GM23338 (cell line): ENCODE results near the gene RNF145. TPM values are rescaled to one million over a fixed set of nuclear protein-coding genes. Genes with fewer than 3 reads are reported as not detected.

Source experiments
- ATAC-seq: fragments of 200-7000 bp; cut with Tn5 transposase; 3 replicates; pipeline ENCODE4 v1.9.1; 2020
- DNase-seq: peaks from one replicate; pipeline ENCODE4 v3.0.0-alpha.2; 2015; ENCODE audit warnings: low spot score
- H2AFZ ChIP-seq: fragments of 200-600 bp; sonication (generic); 2 replicates; pipeline ENCODE4 v1.8.0; 2016; ENCODE audit warnings: antibody characterized with exemption, mild to moderate bottlenecking, moderate library complexity
- H3F3A ChIP-seq: fragments of 200-600 bp; sonication (generic); replicated peaks from 2 replicates; pipeline ENCODE4 v1.8.0; 2017; ENCODE audit warnings: antibody characterized with exemption, mixed run types, low read depth
- H3K27ac ChIP-seq: fragments of 200-600 bp; sonication (generic); 2 replicates; pipeline ENCODE4 v1.6.1; 2016; ENCODE audit warnings: low read depth
- H3K27me3 ChIP-seq: fragments of 200-600 bp; sonication (generic); 2 replicates; pipeline ENCODE4 v1.8.0; 2016; ENCODE audit warnings: mild to moderate bottlenecking, mixed run types, moderate library complexity; ENCODE audit not compliant: insufficient read depth
- H3K36me3 ChIP-seq: fragments of 200-600 bp; sonication (generic); 2 replicates; pipeline ENCODE4 v1.8.0; 2016; ENCODE audit warnings: mild to moderate bottlenecking; ENCODE audit not compliant: insufficient read depth
- H3K4me1 ChIP-seq: fragments of 200-600 bp; sonication (generic); 2 replicates; pipeline ENCODE4 v1.8.0; 2016; ENCODE audit warnings: mild to moderate bottlenecking, moderate library complexity; ENCODE audit not compliant: insufficient read depth
- H3K4me2 ChIP-seq: fragments of 200-600 bp; sonication (generic); 2 replicates; pipeline ENCODE4 v1.7.1; 2017; ENCODE audit warnings: mixed run types
- H3K4me3 ChIP-seq: fragments of 200-600 bp; sonication (generic); 2 replicates; pipeline ENCODE4 v1.6.1; 2016; ENCODE audit warnings: mixed run types
- H3K79me2 ChIP-seq: fragments of 200-600 bp; sonication (generic); replicated peaks from 2 replicates; pipeline ENCODE4 v1.8.0; 2017; ENCODE audit warnings: mild to moderate bottlenecking; ENCODE audit not compliant: insufficient read depth
- H3K9me2 ChIP-seq: fragments of 200-600 bp; sonication (generic); 2 replicates; pipeline ENCODE4 v1.8.0; 2017; ENCODE audit not compliant: insufficient read depth
- H4K20me1 ChIP-seq: fragments of 200-600 bp; sonication (generic); replicated peaks from 2 replicates; pipeline ENCODE4 v1.8.0; 2017; ENCODE audit warnings: mild to moderate bottlenecking; ENCODE audit not compliant: insufficient read depth
- H3K27ac Mint-ChIP-seq: 2 replicates; pipeline ENCODE4 v1.8.0; 2020; ENCODE audit warnings: inconsistent platforms, mild to moderate bottlenecking, moderate library complexity, mixed read lengths
- H3K27me3 Mint-ChIP-seq: 3 replicates; pipeline ENCODE4 v1.8.0; 2022; ENCODE audit warnings: low read depth, mild to moderate bottlenecking, moderate library complexity, mixed read lengths, inconsistent platforms; ENCODE audit not compliant: insufficient read depth, poor library complexity
- H3K36me3 Mint-ChIP-seq: 3 replicates; pipeline ENCODE4 v1.8.0; 2021; ENCODE audit warnings: low read depth, mild to moderate bottlenecking, inconsistent platforms, moderate library complexity, mixed read lengths
- H3K4me1 Mint-ChIP-seq: 3 replicates; pipeline ENCODE4 v1.8.0; 2020; ENCODE audit warnings: mild to moderate bottlenecking, inconsistent platforms, mixed read lengths
- H3K4me3 Mint-ChIP-seq: 3 replicates; pipeline ENCODE4 v1.8.0; 2021; ENCODE audit warnings: moderate library complexity, mild to moderate bottlenecking, inconsistent platforms, mixed read lengths
- H3K9me3 Mint-ChIP-seq: 3 replicates; pipeline ENCODE4 v1.8.0; 2020; ENCODE audit warnings: moderate library complexity, mild to moderate bottlenecking, inconsistent platforms, mixed read lengths
- CREB1 ChIP-seq: fragments of 250-450 bp; sonication (Bioruptor Pico); IDR thresholded peaks from 2 replicates; pipeline ENCODE4 v1.5.0; 2020; ENCODE audit warnings: low read depth, mild to moderate bottlenecking, moderate library complexity
- CTCF ChIP-seq, 2 experiments: fragments of 200-600 bp in 1 of 2; sonication (generic) in 1 of 2; conservative IDR thresholded peaks; 2 replicates each; pipeline versions ENCODE4 v1.5.1 to v1.6.1; 2016 to 2017; ENCODE audit warnings: antibody characterized with exemption in 2 of 2, low read depth in 2 of 2, mild to moderate bottlenecking in 2 of 2, moderate library complexity in 1 of 2
- ETS1 ChIP-seq: IDR thresholded peaks from 2 replicates; pipeline ENCODE4 v1.6.1; 2016; ENCODE audit warnings: antibody characterized with exemption
- EZH2 ChIP-seq: fragments of 200-600 bp; sonication (generic); IDR thresholded peaks from one replicate; pipeline ENCODE4 v1.8.0; 2017; ENCODE audit warnings: antibody characterized with exemption, mild to moderate bottlenecking, low read depth; ENCODE audit not compliant: unreplicated experiment
- EZH2phosphoT487 ChIP-seq: fragments of 200-600 bp; sonication (generic); IDR thresholded peaks from one replicate; pipeline ENCODE4 v1.8.1; 2018; ENCODE audit warnings: antibody characterized with exemption; ENCODE audit not compliant: unreplicated experiment
- JUNB ChIP-seq: IDR thresholded peaks from one replicate; pipeline ENCODE4 v1.6.1; 2016; ENCODE audit warnings: antibody characterized with exemption; ENCODE audit not compliant: unreplicated experiment
- NANOG ChIP-seq: IDR thresholded peaks from 2 replicates; pipeline ENCODE4 v1.6.1; 2016; ENCODE audit warnings: antibody characterized with exemption, borderline replicate concordance
- POLR2AphosphoS5 ChIP-seq: IDR thresholded peaks from 2 replicates; pipeline ENCODE4 v1.6.1; 2016; ENCODE audit warnings: antibody characterized with exemption, low read depth
- REST ChIP-seq: IDR thresholded peaks from one replicate; pipeline ENCODE4 v1.6.1; 2018; ENCODE audit warnings: antibody characterized with exemption; ENCODE audit not compliant: unreplicated experiment
- STAT1 ChIP-seq: IDR thresholded peaks from one replicate; pipeline ENCODE4 v1.6.1; 2016; ENCODE audit warnings: antibody characterized with exemption; ENCODE audit not compliant: unreplicated experiment
- ZNF114 ChIP-seq: fragments of 250-450 bp; sonication (Bioruptor Pico); IDR thresholded peaks from 2 replicates; pipeline ENCODE4 v1.5.0; 2020; ENCODE audit warnings: mild to moderate bottlenecking, moderate library complexity
- ZNF331 ChIP-seq: fragments of 250-450 bp; sonication (Bioruptor Pico); IDR thresholded peaks from 2 replicates; pipeline ENCODE4 v1.5.0; 2020; ENCODE audit warnings: low read depth, mild to moderate bottlenecking, moderate library complexity
- ZNF462 ChIP-seq: fragments of 250-450 bp; sonication (Bioruptor Pico); IDR thresholded peaks from 2 replicates; pipeline ENCODE4 v1.5.0; 2020; ENCODE audit warnings: mild to moderate bottlenecking, moderate library complexity
- polyA plus RNA-seq: library from polyadenylated mRNA; unstranded; fragments of >200 nt; fragmentation: Nextera tagmentation; extraction: Ambion mirVana; gene quantifications from 2 replicates; pipeline ENCODE4 v1.2.1, GENCODE V29; 2016
- total RNA-seq: library from RNA; depleted of rRNA; stranded (reverse); fragments of >200 nt; shearing (Covaris generic); gene quantifications from 2 replicates; pipeline ENCODE4 v1.2.3, GENCODE V29; 2014

The RNF145 gene
- total and polyA plus RNA-seq, 2 experiments from 2014 or later, result 15.6 to 43.5 TPM

- Histone ChIP-seq H3K79me2 (peaks cover 93% of the 10 kb centered on the region), H3K27me3 (peaks cover 21% of the 10 kb centered on the region), H3F3A (no peaks in the 10 kb centered on the region), H3K4me1 (peaks cover 16% of the 10 kb centered on the region; the same call in 1 of the 2 replicates), H3K9me2 (no peaks in the 10 kb centered on the region), H3K4me2 (no peak overlapping the region), H4K20me1 (peaks cover 22% of the 10 kb centered on the region), H3K27ac (no peak overlapping the region), H3K36me3 (no peaks in the 10 kb centered on the region), H2AFZ (no peak overlapping the region), H3K4me3 (no peak overlapping the region)
- Mint-ChIP-seq H3K4me1 (peaks cover 28% of the 10 kb centered on the region), H3K9me3 (no peaks in the 10 kb centered on the region; the same call in 2 of the 3 replicates), H3K4me3 (no peak overlapping the region), H3K27me3 (no peaks in the 10 kb centered on the region), H3K36me3 (no peaks in the 10 kb centered on the region; the same call in 2 of the 3 replicates), H3K27ac (no peak overlapping the region)
- DNase-seq (no peak), ATAC-seq (no peak)
- TF ChIP-seq REST (no peak), STAT1 (no peak), POLR2AphosphoS5 (no peak), CTCF (conservative IDR thresholded peaks at IDR 0.05; ENCODE audit: low read depth in 2 of 2) (no peak), ZNF462 (no peak), EZH2 (no peak), CREB1 (no peak), ETS1 (no peak), JUNB (no peak), EZH2phosphoT487 (no peak), ZNF331 (no peak), ZNF114 (no peak), NANOG (no peak)
These were observed 6.0 kb downstream of the RNF145 start for GRCh38 chr5:159203351-159203750.
